GM12891 (cell line): Measurements from ENCODE around the gene ERFL.

ENCODE experiments used
- POLR2A ChIP-seq: IDR thresholded peaks from 2 replicates; pipeline ENCODE4 v1.6.1; 2011; ENCODE audit warnings: low read depth, low read length, control low read depth
- POLR2AphosphoS5 ChIP-seq: IDR thresholded peaks from 2 replicates; pipeline ENCODE4 v1.6.1; 2011; ENCODE audit warnings: low read depth, low read length, control low read depth
- POU2F2 ChIP-seq: IDR thresholded peaks from 2 replicates; pipeline ENCODE4 v1.6.1; 2011; ENCODE audit warnings: low read depth, mild to moderate bottlenecking, control low read depth, low read length, moderate library complexity
- TAF1 ChIP-seq: IDR thresholded peaks from 2 replicates; pipeline ENCODE4 v1.6.1; 2011; ENCODE audit warnings: low read depth, low read length, control low read depth

DNA sequence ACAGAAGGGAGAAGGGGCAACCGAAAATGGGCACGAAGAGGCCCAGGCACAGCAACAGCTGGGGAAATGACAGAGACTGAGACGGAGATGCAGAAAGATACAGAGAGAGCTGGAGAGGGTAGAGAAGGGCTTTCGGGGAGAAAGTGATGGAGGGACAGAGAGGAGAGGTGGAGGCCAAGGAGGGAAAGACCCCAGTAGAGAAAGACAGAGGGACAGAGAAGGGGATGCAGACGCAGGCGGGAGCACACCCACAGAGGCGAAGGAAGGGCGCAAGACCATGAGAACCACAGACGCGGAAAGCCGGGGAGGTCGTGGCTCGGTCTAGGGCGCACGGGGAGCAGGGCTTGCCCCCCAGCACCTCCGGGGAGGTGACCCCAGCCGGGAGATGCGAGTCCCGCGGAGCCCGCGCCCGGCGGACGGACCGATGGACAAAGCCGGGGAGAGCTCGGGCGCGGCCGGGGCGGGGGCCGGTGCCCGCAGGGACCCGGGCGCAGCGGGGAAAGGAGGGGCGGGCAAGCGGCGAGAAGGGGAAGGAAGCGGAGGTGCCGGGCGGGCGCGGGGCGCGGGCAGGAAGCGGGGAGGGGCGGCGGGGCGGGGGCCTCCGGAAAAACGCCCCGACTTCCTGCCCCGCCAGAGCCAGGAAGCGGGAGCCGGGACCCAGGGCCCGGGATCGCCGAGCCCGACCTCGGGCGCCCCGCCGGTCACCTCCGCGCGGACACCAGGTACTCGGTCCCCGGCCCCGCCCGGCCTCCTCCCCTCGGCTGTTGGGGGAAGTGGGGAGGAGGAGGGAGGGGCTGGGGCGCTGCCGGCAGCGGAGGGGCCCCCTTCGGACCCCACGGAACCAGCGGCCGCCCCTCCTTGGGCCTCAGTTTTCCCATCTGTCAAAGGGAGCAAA is 45.4 kb downstream of the ERFL start, which contains the start of gene ARHGEF1:
- TF ChIP-seq POLR2AphosphoS5 = no peak; the same call in 1 of the 2 replicates
- TF ChIP-seq POLR2A = no peak; the same call in 1 of the 2 replicates
- no peak for TF ChIP-seq TAF1
- no peak for TF ChIP-seq POU2F2
